Cortex of kidney (tissue), 1 donor: ENCODE data around the gene PECR.
"Not testable (repeated sequence)": the region's sequence is repeated elsewhere in the genome, so short reads cannot be mapped to it uniquely, and the experiment has no call there.

Source experiments
- DNase-seq: peaks from one replicate; lab custom pipeline; 2025; lab: John Stamatoyannopoulos, UW

PECR gene

DNA sequence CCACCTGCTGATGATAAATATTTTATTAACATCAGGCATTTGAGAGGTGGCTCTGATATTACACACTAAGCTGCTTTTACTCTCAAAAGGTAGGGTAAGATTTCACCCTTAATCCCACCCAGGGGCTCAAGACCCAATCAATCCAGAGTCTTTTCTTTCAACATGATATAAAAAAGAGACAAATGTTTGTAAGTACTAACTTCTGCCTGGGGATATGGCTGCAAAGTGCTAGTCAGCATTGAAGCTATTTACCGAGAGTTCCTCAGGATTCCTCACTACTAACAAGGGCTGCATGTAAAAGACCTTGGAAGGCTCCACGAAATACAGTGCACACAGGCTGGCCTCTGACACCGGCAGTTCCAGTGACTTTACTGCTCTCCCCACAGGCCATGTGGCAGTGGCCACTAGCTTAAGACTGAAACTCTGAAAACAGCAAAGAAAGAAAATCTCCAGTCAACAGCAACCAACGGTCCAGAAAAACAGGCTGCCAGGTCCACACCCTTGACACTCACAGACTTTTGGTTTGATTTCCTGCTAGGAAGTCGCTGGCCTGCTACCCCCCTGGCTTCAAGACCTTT is 79.4 kb downstream of the PECR start:
- no peak for DNase-seq

DNA sequence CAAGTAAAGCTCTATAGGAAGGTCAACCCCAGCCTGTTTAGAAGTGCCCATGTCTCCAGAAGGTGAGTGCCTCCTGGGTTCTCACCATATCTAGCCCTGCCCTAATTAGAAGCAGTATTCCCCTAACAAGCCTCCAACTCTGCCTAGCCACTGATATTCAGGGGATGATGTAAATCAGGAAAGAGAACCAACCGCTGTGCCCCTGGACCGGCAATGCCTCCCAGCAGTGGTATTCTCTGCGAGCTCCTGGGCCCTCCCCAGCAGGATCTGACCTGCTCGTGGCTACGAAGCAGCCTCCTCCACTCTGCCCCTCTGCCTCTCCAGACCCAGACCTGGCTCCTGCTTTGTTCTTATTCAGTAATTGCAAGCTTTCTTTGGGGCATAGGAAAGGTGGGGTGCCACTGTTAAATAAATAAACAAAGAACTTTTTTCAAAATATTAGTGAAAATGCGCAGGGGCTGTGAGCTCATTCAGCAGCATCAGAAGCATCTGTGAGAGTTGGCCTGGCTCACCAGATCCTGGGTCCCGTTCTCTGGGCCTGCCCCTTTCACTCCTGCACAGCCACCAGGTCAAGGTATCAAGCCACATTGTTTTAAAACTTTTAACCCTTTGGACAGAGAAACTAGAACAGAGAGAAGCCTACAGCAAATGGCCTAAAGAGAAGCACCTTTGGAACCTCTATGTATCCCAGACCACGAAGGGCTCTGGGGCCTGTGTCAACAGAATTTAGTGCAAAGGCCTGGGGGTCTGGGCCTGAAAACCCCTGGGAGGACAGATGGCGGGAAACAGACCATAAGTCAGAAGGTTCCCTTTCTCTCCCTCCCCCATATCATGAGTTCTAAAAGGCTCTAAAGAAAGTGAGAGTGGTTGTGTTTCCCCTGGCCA is 80.2 kb downstream of the PECR start:
- DNase-seq, result no peak

DNA sequence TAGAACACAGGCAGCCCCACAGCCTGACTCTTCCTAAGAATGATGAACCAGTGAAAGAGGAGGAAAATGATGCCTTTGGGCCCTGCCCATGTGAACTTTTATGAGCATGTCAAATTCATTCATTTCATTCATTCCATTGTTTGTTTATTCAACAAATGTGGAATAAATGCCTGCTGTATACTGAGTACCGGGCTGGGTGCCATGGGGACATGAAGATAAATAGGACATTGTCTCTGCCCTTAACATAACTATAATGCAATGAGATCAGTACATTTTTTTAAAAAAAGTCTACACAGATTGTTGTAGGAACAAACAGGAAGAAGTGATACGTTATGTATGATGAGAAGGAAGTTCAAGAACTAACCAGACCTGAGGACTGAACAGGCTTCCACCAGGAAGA is 83.0 kb downstream of the PECR start:
- DNase-seq, result no peak

DNA sequence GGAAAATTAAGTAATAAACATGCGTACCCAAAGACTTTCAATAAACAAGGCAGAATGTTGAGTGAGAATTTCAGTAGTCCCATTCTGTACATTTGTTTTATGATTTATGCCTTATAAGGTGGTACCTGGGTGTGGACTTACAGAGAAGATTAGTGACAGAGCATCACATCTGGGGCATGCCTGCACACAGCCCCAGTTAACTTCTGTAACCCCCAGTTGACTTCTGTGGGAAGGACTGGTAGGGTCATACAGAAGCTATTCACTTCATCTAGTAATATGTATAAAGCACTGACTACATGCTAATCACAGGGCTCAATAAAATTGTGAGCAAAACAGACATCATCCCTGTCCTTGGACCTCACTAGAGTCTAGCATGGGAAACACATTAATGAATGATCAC is 84.4 kb downstream of the PECR start:
- no peak for DNase-seq

DNA sequence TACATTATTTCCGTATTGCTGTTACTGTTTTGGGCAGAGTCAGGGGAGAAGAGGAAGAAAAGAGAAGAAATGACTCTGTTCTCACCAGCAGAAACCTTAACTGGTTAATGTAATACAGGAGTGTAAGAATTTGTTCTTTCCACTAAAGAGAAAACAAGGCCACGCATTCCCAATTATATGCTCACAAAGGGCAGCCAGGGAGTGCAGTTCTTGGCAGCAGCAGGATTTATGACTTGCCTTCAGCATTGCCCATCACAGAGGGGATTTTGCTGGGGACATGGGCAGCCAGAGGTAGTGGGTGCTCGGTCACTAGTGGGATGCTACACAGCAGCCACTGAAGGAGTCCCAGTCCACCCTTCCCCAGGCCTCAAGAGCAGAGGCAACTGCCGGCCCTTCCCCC is 86.7 kb downstream of the PECR start:
- no peak for DNase-seq

DNA sequence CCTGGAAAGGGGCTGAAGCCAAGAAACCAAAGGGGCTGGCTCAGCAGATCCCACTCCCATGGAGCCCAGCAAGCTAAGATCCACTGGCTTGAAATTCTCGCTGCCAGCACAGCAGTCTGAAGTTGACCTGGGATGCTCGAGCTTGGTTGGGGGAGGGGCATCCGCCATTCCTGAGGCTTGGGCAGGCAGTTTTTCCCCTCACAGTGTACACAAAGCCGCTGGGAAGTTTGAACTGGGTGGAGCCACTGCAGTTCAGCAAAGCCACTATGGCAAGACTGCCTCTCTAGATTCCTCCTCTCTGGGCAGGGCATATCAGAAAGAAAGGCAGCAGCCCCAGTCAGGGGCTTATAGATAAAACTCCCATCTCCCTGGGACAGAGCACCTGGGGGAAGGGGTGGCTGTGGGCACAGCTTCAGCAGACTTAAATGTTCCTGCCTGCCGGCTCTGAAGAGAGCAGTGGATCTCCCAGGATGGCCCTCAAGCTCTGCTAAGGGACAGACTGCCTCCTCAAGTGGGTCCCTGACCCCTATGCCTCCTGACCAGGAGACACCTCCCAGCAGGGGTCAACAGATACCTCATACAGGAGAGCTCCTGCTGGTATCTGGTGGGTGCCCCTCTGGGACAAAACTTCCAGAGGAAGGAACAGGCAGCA is 92.9 kb downstream of the PECR start:
- not testable (repeated sequence) for DNase-seq
